HG03039 (cell line): ENCODE data around the gene KCNJ11.

Experiments used
- ATAC-seq: cut with Tn5 transposase; IDR thresholded peaks from one replicate; pipeline ENCODE4 v1.9.1; 2021; ENCODE audit warnings: mild to moderate bottlenecking, moderate library complexity; ENCODE audit not compliant: unreplicated experiment

KCNJ11 gene

DNA sequence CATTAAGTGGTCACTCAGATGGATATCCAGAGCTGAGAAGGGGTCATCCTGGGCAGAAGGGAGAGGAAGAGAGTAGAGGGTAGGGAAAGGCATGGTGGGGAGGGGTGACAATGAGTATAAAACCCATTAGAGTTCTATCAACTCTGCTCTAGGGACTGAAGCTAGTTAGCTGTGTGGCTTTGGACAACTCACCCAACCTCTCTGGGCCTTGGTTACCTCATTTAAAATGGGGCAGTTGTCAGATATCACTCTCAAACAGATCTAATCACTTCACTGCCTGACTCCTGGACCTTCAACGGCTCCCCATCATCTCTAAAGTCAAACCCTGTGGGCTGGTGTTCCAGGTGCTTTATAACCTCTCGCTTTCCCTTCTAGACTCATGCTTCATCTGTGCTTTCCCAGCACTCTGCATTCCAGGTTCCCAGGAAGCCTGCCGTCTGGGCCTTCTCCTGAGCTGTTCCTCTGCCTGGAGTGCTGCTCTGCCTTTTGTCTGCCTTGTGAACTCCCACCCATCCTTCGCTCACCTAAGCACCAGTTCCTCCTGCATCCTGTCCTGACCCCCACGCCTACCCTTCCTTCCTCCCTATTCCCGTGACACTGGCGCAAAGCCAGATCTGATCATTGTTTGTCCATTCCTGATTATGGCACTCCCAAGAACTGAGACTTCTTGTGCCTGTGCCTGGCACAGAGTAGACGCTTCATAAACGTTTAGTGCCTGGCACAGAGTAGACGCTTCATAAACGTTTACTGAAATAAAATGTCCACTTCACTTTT is 22.3 kb upstream of the KCNJ11 start:
- ATAC-seq = no peak

DNA sequence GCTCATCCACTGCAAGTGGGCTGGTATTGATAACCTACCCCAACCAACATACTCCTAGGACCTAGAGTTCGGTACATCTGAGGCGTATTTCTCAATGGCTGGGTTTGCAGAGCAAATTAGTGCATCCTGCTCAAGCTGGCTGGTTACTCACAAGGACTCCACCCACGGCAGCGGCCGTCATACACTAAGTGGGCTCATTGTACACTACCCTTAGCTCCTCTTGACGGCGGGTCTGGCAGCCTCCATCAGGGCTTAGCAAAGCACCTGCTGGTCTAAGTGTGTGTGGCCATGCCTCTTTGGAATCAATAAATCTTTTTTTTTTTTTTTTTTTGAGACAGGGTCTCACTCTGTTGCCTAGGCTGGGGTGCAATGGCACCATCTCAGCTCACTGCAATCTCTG is 20.2 kb upstream of the KCNJ11 start:
- no peak for ATAC-seq

GRCh38 chr11:17408026-17408425 is 19.6 kb upstream of the KCNJ11 start:
- no peak for ATAC-seq

DNA sequence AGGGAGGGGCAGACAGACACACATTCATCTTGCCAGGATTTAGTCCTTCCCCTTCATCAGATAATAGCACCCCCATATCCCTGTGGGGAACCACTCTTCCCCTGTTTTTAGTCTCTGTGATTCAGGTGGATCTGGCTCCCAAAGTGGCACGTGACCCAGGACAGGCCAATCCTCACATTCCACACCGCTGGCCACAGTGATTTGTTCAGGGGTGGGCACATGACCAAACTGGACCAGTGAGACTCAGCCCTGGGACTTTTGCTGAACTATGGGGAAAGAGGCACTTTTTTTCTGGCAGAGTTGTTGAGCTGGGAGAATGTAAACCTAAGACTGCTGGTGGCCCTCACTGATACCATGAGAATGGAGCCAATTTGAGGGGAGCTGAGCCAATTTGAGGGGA is 19.1 kb upstream of the KCNJ11 start:
- ATAC-seq = no peak

DNA sequence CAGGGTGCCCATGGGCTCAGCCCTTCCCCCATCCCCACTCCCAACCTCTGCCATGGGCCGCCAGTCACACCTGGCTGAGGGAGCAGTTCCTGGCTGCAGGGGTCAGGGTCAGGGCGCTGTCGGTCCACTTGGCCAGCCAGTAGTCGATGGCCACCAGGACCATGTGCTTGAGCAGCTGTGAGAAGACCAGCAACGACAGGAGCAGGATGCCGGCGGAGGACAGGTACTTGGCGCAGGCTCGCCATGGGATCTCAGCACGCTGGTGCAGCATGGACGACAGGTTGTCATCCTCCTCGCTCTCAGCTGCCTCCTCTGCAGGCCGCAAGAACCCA is 18.3 kb upstream of the KCNJ11 start:
- ATAC-seq = no peak

GRCh38 chr11:17406082-17406817 is 17.8 kb upstream of the KCNJ11 start:
- ATAC-seq = no peak

DNA sequence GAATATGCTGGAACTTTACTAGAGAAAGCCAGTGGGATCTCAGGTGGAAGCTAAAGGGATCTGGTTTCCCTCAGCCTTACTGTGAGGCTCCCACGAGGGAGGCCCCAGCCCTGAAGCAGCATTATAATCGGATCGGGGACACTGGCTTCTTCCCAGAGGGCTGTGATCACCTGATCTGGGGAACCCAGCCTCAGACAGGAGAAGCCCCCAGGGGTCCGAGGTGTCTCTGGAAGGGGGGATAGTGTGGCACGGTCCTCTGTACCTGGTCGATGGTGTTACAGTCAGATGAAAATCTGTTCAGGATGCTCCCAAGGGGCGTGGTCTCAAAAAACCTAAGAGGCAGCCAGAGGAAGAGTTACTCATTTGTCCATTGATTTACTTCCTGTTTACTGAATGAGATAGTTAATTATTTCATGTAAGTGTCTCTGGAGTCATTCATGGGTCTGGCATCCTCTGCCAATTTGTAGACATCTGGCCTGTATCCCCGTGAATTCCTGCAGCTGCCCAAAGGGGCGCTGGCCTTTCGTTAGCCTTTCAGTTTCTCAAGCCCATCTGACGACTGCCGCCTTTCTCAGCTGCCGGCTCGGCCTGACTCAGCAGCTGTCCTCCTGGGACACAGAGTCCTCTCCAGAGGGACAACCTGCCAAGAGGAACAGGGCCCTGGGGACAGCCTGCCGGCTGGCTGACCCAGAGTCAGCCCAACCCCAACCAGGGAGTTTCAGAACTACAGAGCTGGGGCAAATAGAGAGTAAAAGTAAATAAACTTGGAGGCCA is 17.0 kb upstream of the KCNJ11 start:
- no peak for ATAC-seq

DNA sequence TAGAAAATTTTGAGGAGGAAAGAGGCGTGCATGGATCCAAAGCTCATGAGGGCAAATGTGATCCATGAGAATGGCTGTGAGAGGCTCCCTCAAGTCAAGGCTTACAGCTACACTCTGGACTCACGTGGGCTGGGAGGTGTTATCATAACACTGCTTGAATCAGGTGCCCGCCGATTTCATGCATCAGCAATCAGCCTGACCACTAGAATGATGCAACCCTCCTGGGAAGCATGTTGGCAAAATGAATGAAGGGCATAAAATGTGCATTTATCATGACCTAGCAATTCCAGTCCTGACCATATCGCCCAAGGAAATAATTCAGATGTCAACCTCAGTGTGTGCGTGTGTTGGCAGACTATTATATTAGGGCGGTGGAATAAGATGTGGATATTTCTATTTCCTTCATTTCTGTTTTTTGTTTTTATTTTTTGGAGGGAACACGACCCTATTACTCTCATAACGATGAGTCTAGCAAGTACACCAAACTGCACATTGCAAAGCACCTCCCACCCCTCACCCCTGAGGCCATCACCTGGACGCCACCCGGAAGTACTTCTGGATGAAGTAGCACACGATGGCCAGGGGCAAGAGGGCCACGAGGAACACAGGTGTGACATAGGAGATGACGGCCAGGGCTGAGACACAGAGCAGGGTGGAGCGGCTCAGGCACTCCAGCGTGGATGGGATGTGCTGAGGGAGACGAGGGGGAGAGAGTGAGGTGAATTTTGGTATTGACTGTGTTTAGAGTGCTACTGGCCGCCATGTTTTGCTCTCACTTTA is 15.7 kb upstream of the KCNJ11 start:
- no peak for ATAC-seq

- no peak for ATAC-seq
Observed at GRCh38 chr11:17402486-17402885, 14.0 kb upstream of the KCNJ11 start.

DNA sequence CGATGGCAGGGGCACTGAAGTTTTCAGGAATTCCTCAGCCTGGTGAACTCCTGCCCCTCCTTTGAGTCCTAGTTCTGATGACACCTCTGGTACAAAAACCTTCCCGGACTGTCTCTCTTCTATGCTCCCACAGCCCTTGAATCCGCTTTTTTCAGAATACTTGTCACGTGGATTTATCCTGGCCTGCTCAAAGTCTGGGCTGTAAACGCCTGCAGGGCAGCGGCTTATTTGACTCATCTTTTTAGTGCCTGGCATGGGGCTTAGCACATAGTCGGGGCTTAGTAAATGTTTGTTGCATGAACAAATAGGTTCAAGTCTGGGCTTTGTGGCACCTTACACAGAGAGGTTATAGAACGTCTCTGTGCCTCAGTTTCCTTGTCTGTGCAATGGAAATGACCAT is 13.4 kb upstream of the KCNJ11 start:
- ATAC-seq = no peak

DNA sequence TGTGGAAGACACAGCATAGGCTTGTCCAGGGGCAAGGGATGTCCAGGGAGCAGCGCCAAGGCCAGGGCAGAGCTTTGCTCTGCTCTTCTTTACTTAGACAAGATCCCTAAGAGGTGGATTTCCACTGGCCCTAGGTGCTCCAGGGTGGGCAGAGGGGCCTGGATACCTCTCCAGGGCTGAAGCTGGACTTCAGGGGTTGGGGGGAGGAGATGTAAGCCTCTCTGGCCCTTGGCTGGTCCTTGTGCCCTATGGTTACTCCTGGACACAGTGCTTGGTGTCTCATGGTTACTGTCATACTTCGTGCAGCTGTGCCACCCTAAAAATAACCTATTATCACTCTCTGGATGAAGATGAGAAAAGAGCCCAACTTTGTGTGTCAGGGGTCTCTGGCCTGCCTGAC is 12.9 kb upstream of the KCNJ11 start:
- ATAC-seq = no peak

DNA sequence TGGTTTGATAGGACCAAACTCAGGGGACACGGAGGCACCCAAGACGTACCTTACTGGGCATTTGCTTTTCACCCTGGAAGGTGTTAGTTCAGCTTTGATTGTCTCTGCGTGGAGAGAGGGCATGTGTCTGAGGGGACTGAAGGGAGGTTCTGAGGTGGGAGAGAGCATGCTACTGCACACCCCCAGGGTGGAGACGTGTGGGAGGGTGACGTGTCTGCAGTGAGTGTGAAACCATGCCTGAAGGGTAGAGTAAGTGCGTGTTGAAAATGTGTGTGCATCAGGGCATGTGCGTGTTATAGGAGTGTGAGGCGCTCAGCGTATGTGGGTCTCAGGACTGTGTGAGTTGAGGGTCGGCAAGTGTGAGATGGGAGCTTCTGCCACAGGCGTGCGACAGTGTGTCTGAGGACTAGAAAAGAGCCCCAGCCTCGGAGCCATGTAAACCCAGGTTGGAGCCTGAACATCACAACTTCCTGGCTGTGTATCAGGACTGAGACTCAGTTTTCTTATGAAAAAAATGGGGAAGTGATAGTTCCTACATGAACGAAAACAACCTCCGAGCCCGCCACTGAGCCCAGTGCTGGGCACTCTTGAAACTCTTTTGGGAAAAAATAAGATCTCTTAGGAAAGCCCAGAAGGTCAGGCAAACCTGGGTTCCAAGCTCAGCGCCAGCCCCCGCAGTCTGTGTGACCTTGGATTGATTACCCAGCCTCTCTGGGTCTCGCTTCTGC is 11.8 kb upstream of the KCNJ11 start:
- ATAC-seq = no peak

DNA sequence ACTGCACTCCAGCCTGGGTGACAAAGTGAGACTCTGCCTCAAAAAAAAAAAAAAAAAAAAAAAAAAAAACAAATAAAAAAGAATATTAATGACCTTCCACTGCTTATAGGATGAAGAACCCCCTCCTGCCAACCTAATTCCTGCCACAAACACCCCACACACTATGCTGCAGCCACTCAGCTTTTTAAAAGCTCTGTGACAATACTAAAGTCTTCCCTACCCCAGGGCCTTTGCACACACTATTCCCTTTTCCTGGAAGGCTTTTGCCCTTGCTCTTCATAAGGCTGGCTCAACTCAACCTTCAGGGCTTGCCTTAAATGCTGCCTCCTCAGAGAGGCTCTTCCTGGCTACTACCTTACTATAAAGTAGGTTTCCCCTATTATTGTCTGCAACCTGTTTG is 10.8 kb upstream of the KCNJ11 start:
- no peak for ATAC-seq

- ATAC-seq = no peak
Observed at GRCh38 chr11:17397311-17398002, 9.0 kb upstream of the KCNJ11 start.

DNA sequence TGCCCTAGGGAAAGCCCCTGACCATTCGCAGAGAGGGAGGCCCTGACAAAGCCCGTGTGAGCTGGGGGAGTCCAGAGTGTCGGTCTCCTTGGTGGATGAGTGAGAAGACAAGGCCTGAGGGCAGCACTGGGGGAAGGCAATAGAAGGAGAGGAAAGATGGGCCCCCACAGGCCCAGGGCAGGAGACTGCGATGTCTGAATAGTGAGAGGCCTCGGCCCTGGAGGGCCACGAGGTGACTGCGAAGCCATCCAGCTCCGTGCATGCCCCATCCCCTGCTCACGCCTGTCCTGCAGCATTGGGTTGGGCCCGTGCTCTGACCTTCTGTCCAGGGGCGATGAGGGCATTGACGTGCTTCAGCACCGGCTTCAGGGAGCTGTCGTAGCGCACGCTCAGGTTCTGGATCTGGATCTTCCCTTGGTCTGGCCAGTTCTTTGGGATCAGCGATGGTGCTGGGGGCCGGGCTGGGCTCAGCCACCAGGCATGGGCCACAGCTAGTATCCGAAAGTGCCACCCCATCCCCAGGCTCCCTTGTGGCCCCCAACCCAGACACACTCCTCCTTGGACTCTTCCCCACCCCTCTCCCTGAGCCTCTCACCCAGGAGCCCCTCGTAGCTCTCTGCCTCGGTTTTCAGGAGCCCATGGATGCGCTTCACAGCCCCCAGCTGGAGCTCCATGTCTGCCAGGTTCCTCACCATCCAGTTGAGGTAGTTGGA is 8.3 kb upstream of the KCNJ11 start:
- ATAC-seq = no peak

- ATAC-seq = no peak
Observed at GRCh38 chr11:17395978-17396377, 7.5 kb upstream of the KCNJ11 start.

DNA sequence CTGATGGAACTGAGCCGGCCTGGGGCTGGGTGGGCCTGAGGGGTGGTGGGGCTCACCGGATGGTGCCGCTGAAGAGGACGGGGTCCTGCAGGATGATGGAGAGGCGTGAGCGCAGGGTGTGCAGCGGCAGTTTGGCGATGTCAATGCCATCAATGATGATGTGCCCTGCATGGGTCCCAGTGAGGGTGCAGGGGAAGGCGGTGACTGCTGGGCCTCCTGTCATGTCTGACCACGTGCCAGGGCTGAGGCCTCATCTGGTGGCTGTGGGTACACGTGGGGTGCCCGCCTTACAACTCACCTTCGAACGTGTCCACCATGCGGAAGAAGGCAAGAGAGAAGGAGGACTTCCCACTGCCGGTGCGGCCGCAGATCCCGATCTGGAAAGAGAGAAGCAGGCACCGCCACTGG is 7.1 kb upstream of the KCNJ11 start:
- ATAC-seq = no peak

DNA sequence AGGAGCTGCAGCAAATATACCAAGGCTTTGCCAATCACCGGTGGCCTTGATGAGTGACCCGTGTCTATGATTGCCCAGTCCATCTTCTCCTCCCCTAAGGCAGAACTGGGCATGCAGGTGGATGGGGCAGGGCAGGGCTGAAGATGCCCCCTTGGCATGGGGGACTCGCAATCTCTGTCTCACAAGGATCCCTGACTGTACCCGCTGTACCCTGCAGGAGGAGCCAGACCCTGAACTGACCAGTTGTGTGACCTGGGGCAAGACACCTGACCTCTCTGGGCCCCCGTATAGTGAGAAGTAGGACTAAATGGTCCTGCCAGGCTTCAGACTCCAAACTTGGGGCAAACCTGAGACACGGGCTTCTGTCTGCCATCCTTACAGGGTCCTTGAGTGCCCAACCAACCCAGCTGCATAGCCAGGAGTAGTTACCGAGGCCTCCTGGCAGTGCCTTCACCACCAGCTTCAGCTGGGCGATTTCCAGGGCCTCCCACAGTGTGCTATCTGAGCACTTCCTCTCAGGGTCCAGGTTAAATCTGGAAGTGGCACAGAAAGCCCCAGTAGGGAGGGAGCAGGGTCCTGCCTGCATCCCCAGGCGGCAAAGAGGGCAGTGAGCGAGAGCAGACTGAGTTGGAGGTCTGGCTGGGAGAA is 6.4 kb upstream of the KCNJ11 start:
- no peak for ATAC-seq

DNA sequence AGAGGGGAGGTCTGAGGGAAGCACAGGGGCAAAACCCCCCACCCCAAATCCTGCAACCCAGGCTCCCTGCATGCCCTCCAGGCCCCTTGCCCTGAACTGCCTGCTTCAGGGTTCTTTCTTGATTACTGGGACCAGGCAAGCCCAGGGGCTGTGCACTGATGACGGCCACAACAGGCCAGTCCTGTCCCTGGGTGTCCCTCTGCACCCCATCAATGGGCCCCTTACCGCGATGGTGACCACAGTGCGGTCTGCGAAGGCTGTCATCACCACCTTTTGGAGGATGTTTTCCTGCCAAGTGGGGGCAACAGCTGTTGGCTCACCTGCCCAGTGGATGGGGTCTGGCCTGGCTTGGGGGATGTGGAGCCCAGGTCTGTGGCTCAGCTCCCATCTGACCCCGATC is 5.0 kb upstream of the KCNJ11 start:
- no peak for ATAC-seq
